Upper lobe of right lung (tissue), 1 donor: ENCODE data around the gene MSH6. TPM values are rescaled to one million over a fixed set of nuclear protein-coding genes. Genes with fewer than 3 reads are reported as not detected.
A peak's percentile ranks its signal among the peaks of the same experiment; 100 is the strongest.

Experiments used
- ATAC-seq: fragments of 200-7000 bp; cut with Tn5 transposase; one replicate; pipeline ENCODE4 v1.9.1; 2020; ENCODE audit warnings: mild to moderate bottlenecking, moderate library complexity
- DNase-seq: peaks from one replicate; pipeline ENCODE4 v3.0.0-alpha.2; 2020
- H3K27ac ChIP-seq: fragments of 200-600 bp; one replicate; pipeline ENCODE4 v1.8.0; 2022
- H3K27me3 ChIP-seq: fragments of 200-600 bp; one replicate; pipeline ENCODE4 v1.8.0; 2022; ENCODE audit warnings: mild to moderate bottlenecking
- H3K36me3 ChIP-seq: fragments of 200-600 bp; one replicate; pipeline ENCODE4 v1.8.0; 2022
- H3K4me1 ChIP-seq: fragments of 200-600 bp; one replicate; pipeline ENCODE4 v1.8.0; 2022
- H3K4me3 ChIP-seq: fragments of 200-600 bp; one replicate; pipeline ENCODE4 v1.8.0; 2022; ENCODE audit warnings: mild to moderate bottlenecking
- H3K9me3 ChIP-seq: fragments of 200-600 bp; one replicate; pipeline ENCODE4 v1.8.0; 2022
- intact Hi-C: fragments of 100-400 bp; cut with DNase I; formaldehyde crosslinking; loops from one replicate; pipeline ENCODE4 v1.11.0; 2022
- total RNA-seq: library from RNA; stranded (reverse); fragmentation: NEBNext Ultra II Directional; extraction: Animal tissue kit (Norgen Biotek cat#: 25700); gene quantifications from one replicate; pipeline ENCODE4 v1.2.1, GENCODE V29; 2021
- TF ChIP-seq, protein P1 (sequence below): fragments of 200-600 bp; IDR thresholded peaks from one replicate; pipeline ENCODE4 v1.8.0; 2022; ENCODE audit warnings: antibody characterized with exemption
- donor health status: DM: no; HTN: yes; CAD: no; lungs with severe emphysema.

The MSH6 gene
- total RNA-seq, 1 donor from 2014 or later = 31.1 TPM

- peaks cover 3% of the 10 kb centered on the region for H3K4me1 ChIP-seq
- H3K9me3 ChIP-seq = no peaks in the 10 kb centered on the region
- TF ChIP-seq, protein P1, sequence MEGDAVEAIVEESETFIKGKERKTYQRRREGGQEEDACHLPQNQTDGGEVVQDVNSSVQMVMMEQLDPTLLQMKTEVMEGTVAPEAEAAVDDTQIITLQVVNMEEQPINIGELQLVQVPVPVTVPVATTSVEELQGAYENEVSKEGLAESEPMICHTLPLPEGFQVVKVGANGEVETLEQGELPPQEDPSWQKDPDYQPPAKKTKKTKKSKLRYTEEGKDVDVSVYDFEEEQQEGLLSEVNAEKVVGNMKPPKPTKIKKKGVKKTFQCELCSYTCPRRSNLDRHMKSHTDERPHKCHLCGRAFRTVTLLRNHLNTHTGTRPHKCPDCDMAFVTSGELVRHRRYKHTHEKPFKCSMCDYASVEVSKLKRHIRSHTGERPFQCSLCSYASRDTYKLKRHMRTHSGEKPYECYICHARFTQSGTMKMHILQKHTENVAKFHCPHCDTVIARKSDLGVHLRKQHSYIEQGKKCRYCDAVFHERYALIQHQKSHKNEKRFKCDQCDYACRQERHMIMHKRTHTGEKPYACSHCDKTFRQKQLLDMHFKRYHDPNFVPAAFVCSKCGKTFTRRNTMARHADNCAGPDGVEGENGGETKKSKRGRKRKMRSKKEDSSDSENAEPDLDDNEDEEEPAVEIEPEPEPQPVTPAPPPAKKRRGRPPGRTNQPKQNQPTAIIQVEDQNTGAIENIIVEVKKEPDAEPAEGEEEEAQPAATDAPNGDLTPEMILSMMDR = peak; percentile 100
- no peaks in the 10 kb centered on the region for H3K36me3 ChIP-seq
- H3K27me3 ChIP-seq = no peaks in the 10 kb centered on the region
- ATAC-seq (peak; percentile 94), DNase-seq (peak; percentile 83)
- intact Hi-C loops = no loop called here
- H3K4me3 ChIP-seq = no peak overlapping the region
- H3K27ac ChIP-seq = no peak overlapping the region
These were observed 14.9 kb upstream of the MSH6 start for GRCh38 chr2:47767880-47768609.

DNA sequence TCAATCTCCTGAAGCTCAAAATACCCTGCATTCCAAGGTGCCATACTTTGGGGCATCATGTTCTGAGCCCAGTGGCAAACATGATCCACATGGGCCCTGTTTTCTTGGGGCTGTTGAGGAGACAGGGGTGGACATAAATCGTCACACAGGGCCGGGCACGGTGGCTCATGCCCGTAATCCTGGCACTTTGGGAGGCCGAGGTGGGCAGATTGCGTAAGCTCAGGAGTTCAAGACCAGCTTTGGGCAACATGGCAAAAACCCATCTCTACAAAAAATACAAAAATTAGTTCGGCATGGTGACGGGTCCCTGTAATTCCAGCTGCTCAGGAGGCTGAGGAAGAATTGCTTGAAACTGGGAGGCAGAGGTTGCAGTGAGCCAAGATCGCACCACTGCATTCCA is 13.6 kb upstream of the MSH6 start:
- Histone ChIP-seq H3K27me3 (no peaks in the 10 kb centered on the region), H3K4me1 (peaks cover 3% of the 10 kb centered on the region), H3K36me3 (no peaks in the 10 kb centered on the region), H3K4me3 (no peak overlapping the region), H3K27ac (no peak overlapping the region), H3K9me3 (no peaks in the 10 kb centered on the region)
- DNase-seq = no peak
- TF ChIP-seq, protein P1 = no peak
- no peak for ATAC-seq
- intact Hi-C loops = no loop called here

- ATAC-seq = peak; percentile 59
- H3K4me3 ChIP-seq = no peak overlapping the region
- intact Hi-C loops = no loop called here
These were observed 11.7 kb upstream of the MSH6 start for GRCh38 chr2:47771211-47771610.

DNA sequence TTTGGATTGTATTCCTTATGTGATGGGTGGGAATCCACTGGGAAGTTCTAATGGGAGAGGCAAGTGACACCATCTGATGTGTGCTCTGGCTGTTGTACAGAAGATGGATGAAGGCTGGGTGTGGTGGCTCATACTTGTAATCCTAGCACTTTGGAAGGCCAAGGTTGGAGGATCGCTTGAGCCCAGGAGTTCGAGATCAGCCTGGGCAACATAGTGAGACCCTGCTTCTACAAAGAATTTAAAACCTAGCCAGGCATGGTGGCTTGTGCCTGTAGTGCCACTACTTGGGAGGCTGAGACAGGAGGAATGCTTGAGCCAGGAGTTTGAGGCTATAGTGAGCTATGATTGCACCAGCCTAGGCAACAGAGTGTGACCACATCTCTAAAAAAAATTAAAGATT is 10.6 kb upstream of the MSH6 start:
- no peaks in the 10 kb centered on the region for H3K36me3 ChIP-seq
- TF ChIP-seq, protein P1 = no peak
- H3K27ac ChIP-seq = no peak overlapping the region
- DNase-seq (no peak), ATAC-seq (no peak)
- H3K4me3 ChIP-seq = no peak overlapping the region
- no peaks in the 10 kb centered on the region for H3K9me3 ChIP-seq
- intact Hi-C loops = no loop called here
- H3K4me1 ChIP-seq = peaks cover 3% of the 10 kb centered on the region
- no peaks in the 10 kb centered on the region for H3K27me3 ChIP-seq

More at GRCh38 chr2:47771211-47771610, 11.7 kb upstream of the MSH6 start:
- H3K4me1 ChIP-seq = peaks cover 3% of the 10 kb centered on the region
- H3K9me3 ChIP-seq = no peaks in the 10 kb centered on the region
- DNase-seq = no peak
- no peak overlapping the region for H3K27ac ChIP-seq
- no peaks in the 10 kb centered on the region for H3K36me3 ChIP-seq
- TF ChIP-seq, protein P1 = no peak
- H3K27me3 ChIP-seq = no peaks in the 10 kb centered on the region

- Histone ChIP-seq H3K36me3 (no peaks in the 10 kb centered on the region), H3K4me3 (no peak overlapping the region), H3K27me3 (no peaks in the 10 kb centered on the region), H3K27ac (no peak overlapping the region), H3K9me3 (no peaks in the 10 kb centered on the region), H3K4me1 (no peaks in the 10 kb centered on the region)
- TF ChIP-seq, protein P1 = no peak
- no peak for ATAC-seq
- intact Hi-C loops = no loop called here
- DNase-seq = no peak
These were observed 8.4 kb upstream of the MSH6 start for GRCh38 chr2:47774567-47774966.
